AML-193 (cell line): Measurements from ENCODE around the gene B4GAT1.
A peak's percentile ranks its signal among the peaks of the same experiment; 100 is the strongest.
"Not testable (repeated sequence)": the region's sequence is repeated elsewhere in the genome, so short reads cannot be mapped to it uniquely, and the experiment has no call there.

ENCODE experiments used
- DNase-seq, 2 experiments: peaks; one replicate each; lab custom pipeline; 2025; lab: John Stamatoyannopoulos, UW

The B4GAT1 gene

DNA sequence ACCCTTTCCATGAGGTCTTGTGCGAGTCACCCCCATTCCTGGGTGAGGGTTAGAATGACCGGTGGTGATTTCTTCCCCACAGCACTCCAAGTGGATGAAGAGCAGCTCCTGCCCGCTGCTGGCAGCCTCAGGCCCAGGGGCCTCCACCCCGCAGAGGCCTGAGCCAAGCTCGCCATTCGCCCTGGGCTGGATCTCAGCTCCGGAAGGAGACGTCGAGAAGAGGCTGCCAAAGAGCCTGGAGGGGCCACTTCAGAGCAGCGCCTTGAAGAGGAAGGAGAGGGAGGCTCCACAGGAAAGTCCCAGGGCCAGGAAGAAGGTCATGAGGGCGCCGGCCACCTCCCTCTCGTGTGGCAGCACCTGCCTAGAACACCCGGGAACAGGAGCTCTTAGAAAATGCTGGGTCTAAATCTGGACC, 15.8 kb upstream of the B4GAT1 start:
- no peak for DNase-seq

DNA sequence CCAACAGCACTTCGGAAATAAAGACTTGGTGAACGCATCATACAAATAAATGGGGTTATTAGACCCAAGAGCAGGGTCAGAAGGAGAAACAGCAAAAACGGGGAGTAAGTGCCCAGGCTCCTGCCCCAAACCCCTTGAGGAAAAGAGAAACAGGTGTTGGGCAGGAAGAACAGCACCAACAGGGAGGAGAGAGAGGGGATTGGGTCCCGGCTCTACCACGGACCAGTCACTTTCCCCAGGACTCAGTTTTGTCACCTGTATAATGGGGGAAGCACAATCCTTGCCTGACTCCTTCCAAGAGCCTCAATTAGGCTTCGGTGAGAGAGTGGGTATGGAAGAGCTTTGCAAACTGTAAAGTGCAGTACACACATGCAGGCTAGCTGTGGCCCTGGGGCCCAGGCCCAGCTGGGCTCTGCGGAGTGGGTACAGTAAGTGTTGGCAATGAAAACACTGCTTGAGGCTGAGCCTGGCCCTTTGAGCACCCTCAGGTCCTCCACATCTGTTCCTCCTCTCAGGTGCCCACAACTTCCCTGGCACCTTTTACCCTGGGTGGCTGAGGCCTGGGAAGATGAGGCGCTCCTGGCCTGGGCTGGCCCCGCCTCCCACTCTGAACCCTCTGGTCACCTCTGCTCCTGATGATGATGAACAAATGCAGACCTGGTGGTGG, 15.2 kb upstream of the B4GAT1 start:
- DNase-seq: no peak

DNA sequence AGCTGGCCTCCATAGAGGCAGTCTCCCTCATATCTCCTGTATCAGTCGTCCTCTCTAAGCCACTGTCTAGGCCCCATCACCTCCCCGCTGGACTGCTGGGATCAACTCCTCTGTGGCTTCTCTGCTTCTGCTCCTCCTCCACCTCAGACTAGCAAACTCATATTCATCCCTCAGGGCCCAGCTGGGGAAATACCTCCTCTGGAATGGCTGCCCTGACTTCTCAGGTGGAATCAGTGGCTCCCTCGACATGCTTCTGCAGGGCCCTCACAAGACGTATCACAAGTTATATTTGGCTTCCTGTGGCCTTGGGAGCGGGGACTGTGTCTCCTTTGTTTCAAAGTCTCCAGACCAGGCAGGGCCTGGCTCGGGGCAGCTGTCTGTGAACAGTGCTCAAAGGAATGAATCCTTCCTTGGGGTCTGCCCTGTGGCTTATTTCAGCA, 14.1 kb upstream of the B4GAT1 start:
- DNase-seq: no peak

DNA sequence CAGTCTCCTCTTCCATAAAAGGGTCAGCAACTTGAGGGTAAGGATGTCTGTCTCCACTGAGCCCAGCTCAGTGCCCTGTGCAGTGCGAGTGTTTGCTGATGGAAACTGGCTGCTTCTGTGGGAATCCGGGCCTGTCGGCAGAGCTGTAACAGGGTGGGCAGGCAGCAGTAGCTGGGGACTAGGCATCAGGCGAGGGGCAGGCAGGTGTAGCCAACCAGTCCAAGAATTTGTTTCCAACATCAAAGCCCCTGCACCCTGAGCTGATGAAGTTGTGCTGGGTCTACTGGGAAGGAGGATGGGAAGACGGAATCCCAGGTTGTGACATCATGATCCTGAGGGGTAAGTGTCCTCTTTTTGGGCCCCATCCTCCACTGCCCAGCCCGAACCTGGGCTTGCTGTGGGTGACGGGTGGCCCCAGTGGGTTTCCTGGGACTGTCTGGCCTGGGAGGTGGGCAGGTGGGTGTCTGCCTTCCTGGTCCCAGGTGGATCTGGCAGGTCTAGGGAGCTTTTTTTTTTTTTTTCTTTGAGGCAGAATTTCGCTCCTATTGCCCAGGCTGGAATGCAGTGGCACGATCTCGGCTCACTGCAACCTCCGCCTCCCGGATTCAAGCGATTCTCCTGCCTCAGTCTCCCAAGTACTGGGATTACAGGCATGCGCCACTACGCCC, 13.1 kb upstream of the B4GAT1 start:
- no peak for DNase-seq

DNA sequence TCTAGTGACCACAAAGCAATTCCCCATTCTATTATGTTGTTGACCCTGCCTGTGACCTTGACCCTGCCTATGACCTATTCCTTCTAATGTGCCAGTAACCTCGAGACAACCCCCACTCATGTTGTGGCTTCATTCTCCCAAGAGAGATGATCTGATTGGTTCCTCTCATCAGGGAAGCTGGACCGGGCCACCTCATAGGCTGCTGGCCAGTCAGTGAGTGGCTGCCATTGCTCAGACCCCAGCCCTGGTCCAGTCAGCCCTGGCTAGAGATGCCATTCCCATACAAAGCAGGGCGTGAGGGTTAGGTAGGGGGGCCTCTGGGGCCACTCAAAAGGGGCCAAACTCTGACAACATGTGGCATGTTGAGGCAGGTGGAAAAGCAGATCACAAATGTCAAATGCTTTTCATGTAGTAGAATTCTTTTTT, 12.2 kb upstream of the B4GAT1 start:
- DNase-seq: no peak

DNA sequence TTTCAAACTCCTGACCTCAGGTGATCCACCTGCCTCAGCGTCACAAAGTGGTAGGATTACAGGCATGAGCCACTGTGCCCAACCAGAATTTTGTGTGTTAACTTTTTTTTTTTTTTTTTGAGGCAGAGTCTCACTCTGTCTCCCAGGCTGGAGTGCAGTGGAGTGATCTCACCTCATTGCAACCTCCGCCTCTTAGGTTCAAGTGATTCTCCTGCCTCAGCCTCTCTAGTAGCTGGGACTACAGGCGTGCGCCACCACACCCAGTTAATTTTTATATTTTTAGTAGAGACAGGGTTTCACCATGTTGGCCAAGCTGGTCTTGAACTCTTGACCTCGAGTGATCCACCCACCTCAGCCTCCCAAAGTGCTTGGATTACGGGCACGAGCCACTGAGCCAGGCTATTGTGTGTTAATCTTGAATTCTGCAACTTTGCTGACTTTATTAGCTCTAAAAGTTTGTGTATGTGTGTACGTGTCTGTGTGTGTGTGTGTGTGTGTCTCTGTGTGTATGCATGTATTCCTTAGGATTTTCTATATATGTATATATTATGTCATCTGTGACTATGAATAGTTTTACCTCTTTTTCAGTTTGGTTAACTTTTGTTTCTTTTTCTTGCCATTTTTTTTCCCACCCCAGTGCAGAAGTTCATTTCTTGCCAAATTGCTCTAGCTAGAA, 3.3 kb upstream of the B4GAT1 start:
- DNase-seq: not testable (repeated sequence)

DNA sequence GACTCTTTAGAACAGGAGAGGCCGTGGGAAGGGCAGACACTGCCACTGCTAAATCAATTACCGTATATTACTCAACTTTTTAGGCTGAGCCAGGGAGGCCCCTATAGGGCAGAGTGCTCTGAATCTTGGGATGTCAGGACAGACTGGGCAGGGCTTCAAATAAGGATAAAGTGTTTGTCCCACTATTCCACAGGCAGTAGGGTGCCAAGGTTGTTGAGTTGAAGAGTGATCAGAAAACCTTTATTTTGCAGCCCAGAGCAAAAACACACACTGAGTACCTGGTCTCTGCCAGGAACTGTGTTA, 1.6 kb upstream of the B4GAT1 start:
- no peak for DNase-seq

DNA sequence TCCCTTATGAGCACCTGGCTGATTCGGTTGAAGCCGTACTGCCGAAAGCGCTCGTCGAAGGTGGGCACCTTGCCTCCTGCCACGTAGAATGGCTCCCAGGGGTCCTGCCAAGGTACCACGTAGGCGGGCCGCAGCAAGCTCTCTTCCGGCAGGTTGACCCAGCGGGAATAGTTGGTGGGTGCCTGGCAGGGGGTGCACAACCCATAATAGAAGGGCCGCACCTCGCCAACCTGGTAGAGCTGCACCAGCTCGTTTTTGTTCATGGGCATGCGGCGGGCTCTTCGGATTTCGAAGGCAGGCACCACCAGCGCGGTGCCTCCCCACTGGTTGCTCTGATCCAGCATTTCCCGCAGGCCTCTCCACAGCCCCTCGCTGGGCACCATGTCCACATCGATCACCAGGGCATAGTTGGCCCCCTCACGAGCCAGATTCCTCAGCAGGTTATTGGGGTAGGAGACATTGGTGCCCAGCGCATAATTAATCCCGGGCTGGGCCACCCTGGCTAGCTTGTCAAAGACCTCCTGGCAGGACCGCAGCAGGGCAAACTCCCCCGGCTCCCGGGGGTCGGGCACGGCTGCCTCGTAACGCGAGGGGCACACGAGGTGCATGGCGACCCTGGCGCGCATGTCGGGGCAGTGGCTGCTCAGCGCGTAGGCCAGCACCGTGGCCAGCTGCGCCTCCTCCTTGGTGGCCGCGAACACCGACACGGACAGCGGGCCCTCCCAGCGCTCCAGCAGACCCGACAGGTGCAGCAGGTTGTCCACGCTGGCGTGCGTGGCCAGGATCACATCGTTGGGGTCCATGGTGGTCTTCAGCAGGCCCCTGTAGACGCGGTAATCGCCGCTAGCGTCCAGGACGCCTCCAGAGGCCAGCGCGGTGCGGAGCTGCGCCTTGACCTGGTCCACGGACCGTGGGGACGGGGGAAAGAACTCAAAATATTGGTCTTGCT, 679 bp downstream of the B4GAT1 start:
- DNase-seq: no peak

DNA sequence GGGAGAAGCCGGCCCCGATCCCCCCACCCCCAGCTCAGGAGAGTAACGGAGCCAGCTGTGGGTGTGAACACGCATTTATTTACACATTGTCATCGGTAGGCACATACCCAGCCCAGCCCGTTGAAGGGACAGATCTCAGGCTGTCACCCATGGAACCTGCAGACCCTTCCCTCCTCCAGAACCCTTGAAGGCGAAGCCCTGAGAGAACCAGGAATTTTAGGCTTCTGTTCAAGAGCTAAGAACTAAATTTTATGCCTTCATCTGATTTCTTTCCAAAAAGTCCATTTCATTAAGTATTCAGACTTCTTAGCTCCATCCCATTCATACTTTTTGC, 2.1 kb downstream of the B4GAT1 start:
- DNase-seq: peak in 1 of 2 experiments; percentile 43

DNA sequence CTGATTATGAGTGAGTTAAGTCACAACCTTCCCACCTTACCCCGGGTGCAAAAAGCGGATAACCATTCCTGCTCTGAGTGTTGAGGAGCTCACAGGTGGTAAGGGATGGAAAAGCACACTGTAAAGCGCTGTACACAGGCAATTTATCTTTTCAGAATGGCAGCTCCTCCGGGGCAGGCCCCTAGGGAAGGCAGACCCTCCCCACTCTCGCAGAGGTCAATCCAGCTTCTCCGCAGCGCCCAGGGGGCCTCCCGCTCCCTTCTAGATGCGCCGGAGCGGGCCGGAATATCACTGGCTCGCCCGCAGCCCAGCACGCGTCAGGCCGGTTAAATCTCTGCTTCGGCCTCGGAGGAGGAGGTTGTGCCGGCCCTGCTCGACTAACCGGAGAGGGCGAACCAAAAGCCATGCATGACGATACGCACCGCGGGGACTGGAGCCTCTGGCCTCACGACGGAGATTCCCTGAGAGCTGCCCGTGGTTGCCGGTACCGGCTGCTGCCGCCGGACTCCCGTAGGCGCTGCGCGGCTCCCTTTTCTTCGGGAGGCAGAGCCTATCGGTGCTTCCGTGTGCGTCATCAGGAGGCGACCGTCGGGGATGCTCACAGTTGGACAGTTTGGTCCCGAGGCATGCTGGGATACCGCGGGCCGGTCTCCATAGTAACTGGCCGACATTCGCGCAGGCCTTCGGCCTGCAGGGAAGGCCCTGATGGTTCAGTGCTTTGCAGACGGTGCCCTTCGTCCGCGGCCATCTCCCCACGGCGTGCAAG, 2.7 kb downstream of the B4GAT1 start, which contains the start of gene BRMS1:
Gene BRMS1, minus strand, starts transcription at position 555 of the 766 bp plus-strand sequence. CDS start 2,870 bp downstream, outside the sequence.
- peak; percentile 81 to 92 for DNase-seq

DNA sequence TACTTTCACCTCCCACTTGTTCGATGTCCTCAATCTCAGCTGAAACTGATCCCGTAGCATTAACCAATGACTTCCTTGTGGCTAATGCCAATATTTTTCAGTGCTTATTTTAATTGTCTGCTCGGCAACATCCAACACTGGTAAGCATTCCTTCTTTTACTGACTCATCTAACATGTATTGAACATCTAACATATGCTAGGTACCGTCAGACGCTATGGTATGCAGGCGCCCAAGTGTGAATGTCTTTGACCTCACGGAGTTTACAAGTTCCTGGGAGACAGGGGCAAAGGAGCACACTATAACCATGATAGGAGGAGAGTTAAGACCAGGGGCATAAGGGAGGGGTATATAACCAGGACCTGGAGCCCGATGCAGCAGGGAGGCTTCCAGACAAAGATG, 4.3 kb downstream of the B4GAT1 start:
- no peak for DNase-seq

DNA sequence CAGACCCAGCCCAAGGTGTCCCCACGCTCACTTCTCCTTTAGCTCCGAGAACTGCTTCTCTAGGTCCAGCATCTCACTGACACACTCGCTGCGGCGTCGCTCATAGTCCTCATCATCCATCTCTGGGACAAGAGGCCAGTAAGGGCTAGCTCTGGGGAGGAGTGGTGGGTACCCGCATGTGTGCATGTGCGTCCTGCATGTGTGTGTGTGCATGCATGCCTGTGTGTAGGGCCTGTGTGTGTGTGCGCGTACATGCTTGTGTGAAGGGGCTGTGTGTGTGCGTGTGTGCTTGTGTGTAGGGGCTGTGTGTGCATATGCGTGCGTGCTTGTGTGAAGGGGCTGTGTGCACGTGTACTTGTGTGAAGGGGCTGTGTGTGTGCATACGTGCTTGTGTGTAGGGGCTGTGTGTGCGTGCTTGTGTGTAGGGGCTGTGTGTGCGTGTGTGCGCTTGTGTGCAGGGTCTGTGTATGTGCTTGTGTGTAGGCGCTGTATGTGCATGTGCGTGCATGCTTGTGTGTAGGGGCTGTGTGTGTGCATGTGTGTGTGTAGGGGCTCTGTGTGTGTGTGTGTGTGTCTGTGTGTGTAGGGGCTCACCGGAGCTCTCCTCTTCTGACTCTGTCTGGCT, 5.8 kb downstream of the B4GAT1 start:
- DNase-seq: no peak

DNA sequence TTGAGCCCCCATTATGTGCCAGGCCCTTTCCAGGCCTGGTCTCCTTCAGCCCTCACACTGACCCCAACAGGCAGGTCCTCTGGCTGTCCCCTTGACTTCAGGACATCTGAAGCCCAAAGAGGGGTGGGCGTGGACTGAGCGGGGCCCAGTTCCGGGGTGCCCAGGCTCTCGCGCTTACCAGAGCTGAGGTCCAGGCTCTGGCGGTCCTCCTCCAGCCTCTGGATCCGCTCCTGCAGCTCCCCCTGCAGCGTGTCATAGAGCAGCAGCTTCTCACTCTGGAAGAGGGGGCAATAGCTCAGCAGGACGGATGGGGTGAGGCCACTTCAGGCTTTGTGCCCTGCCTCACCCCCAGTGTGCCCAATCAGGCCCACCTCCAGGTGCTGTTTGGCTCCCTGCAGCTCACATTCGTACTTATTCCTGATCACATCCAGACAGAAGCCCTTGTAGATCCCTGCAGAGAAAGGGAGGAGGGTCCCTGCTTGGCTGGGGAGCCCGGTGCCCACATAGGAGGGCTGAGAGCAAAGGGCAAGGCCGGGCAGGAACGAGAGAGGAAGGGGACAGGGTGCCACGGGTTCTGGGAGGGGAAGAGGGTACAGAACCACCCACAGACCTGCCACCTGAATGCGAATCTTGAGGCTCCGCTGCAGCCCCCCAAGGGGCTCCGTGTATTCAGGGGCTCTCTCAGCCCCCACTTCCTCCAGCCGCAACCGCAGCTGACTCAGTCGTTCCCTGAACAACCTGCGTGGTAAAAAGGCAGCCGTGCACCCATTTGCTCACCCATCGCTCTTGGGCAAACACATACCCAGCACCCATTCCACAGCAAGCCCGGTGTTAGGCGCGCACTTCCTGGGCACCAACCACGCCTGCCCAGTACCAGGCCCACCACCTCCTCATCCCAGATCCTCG, 6.6 kb downstream of the B4GAT1 start:
- no peak for DNase-seq

DNA sequence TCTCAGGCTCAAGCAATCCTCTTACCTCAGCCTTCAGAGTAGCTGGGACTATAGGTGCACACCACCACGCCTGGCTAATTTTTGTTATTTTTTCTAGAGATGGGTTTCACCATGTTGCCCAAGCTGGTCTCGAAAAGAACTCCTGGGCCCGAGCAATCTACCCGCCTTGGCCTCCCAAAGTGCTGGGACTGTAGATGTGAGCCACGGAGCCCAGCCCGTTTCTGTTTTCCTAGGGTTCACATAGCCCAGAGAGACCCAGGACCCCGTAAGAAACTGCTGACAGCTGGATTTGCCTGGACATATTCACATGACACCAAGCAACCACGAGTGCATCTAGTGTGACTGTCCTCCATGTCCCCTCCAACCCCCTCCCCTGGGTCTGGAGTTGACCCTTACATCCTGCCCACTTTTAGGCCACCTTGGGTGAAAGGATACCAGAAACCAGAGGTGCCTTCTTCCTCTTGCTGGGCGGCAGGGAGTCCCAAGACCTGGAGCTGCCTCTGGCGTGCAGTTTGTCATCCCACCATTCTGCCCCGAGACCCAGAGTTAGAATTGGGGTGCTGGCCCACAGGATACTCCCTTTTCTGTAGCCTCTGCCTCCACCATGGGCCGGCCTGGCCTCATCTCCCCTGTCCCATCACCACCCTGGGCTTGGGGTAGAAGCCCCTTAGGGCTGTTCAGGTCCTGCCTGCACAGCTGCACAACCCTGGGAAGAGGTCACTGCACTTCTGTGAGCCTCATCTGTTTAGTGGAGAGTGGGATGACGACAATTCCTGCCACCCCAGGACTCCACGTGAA, 7.5 kb downstream of the B4GAT1 start:
- no peak for DNase-seq

DNA sequence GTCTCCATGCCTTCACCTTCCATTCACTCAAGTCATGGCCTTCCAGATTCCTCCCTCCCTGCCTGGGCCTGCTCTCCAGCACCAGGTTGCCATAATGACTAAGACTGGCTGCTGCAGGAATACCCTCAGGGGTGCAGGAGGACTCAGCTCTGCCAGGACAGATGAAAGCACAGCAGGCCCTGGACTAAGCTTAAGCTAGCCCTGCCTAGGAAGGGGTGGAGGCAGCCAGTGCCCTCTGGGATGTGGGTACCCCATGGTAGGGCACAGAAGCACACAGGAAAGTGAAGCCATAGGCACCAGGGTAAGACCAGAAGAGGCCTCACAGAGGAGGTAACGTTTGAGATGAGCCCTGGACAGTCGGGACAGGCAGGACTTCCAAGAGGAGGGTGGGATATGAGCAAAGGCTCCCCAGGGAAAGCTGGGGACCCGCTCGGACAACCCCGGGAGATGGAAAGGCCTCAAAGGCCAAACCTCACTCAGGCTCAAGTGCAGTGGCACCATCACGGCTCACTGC, 8.2 kb downstream of the B4GAT1 start:
- no peak for DNase-seq

DNA sequence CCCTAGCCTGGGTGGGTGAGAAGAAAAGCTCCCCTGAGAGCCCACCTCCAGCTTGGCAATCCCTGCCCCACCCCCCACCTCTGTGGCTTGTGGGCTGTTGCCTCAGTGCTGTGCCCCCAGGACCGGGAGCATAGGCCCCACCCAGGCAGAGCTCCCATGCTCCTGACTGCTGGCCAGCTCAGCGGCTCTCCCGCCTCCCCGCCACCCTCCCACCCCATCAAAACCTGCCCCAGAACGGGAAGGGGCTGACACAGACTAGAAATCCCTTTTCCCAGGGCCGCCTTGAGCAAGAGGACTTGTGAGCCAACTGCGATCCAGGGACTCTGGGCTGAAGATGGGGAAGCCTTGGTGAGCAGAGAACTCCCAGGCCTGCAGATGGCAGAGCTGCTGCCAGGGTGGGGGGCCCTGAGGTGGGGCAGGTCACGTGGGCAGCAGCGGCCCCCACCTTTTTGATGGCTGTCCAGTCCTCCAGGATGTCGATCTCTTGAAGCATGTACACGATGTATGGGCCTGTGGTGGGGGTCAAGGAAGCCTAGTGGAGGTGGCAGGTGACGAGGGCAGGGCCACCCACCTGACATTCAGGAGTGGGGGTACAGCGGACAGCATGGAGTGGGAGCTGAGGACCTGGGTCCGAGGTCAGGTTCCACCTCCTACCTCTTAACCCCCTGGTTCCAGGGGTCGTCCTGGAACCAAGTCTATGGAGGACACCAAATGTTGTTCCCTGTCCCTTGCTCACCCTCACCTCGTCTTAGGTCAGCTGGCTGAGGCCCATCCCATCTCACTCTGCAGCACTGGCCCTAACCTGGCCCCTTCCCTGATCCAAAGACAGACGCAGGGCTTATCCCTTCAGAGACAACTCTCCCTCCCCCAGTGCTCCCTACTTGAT, 8.9 kb downstream of the B4GAT1 start:
- no peak for DNase-seq

DNA sequence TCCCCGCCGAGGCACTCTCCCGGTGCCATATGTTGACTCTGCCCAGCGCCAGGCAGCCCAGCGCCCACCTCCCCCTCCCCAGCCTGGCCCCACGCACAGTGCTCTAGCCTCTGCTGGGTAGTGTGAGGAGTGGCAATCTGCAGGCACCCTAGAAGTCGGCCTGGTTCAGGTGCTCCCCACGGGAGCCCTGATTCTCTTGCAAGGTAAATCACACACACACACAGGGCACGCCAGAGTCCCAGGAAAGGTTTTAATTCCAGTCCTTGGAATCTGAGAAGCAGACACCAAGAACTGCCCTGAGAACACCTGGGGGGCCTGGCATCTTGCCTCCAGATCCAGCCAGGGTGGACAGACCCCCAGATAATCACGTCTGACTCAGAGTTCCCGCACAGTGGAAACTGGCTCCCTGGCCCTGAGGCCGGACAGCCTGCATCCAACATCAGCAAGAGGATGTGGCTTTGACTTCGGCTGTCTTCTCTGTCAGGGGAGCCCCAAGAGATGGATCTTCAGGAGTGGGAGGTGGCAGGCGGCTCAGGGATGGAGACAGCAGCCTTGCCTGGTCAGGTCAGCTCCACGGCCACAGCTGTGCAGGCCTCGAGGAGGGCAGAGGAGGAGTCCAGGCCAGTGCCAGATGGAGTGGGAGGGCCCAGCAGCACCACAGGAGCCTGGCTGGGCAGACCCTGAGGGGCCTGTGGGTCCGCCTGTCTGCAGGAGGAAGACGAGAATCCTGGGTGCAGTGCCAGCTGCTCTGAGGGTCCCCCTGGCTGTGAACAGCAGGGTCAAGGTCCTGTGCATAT, 10.1 kb downstream of the B4GAT1 start:
- DNase-seq: no peak
